HG03060 (cell line): Measurements from ENCODE around the gene FAM120B.

Source experiments
- ATAC-seq: cut with Tn5 transposase; IDR thresholded peaks from one replicate; pipeline ENCODE4 v1.9.1; 2021; ENCODE audit warnings: low read depth, moderate number of reproducible peaks; ENCODE audit not compliant: unreplicated experiment

Gene FAM120B

GRCh38 chr6:170451762-170452651, 145.4 kb downstream of the FAM120B start:
- no peak for ATAC-seq

GRCh38 chr6:170452767-170453545, 146.4 kb downstream of the FAM120B start:
- no peak for ATAC-seq

- ATAC-seq, result no peak
These were observed 147.3 kb downstream of the FAM120B start for GRCh38 chr6:170453586-170454511.

- no peak for ATAC-seq
These were observed 148.1 kb downstream of the FAM120B start for GRCh38 chr6:170454512-170455285.

- ATAC-seq, result no peak
These were observed 148.9 kb downstream of the FAM120B start for GRCh38 chr6:170455335-170455979.

GRCh38 chr6:170456334-170456733, 149.8 kb downstream of the FAM120B start:
- no peak for ATAC-seq
